GM23248 (cell line): Measurements from ENCODE around the gene OAS1.

Source experiments
- EZH2 ChIP-seq: fragments of 200-600 bp; sonication (generic); IDR thresholded peaks from 2 replicates; pipeline ENCODE4 v1.6.1; 2018; ENCODE audit warnings: antibody characterized with exemption, mild to moderate bottlenecking; ENCODE audit not compliant: insufficient read depth, poor library complexity, severe bottlenecking
- EZH2phosphoT487 ChIP-seq: fragments of 200-600 bp; sonication (generic); IDR thresholded peaks from 2 replicates; pipeline ENCODE4 v1.6.1; 2018; ENCODE audit warnings: antibody characterized with exemption, moderate library complexity, mild to moderate bottlenecking, low read depth; ENCODE audit not compliant: insufficient read depth

DNA sequence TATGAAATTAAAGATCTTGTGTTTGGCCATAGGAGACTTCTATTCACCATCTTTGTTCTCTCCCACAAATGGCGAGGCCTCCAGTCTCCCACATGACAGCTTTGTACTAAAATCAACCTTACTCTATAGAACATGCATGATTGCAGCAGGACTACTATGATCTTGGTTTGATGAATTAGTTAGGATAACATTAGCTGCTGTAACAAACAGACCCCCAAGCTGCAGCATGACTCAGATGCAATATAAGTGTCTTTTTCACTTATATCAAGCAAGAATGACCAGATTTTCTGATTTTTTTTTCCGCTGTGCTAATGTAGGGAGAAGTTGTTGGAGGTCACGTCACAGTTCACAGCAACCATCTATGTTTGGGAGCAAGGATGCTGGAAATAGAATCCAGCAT lies 20.7 kb downstream of the OAS1 start:
- TF ChIP-seq EZH2phosphoT487 (no peak), EZH2 (no peak)
